Thyroid gland (tissue), 4 donors: Measurements from ENCODE around the gene TP73.

ENCODE experiments used
- CTCF ChIP-seq, 6 experiments: fragments of 200-600 bp in 3 of 6; fragments of 450-650 bp in 3 of 6; sonication (generic) in 3 of 6; IDR thresholded peaks; one replicate each; pipeline ENCODE4 v1.5.1; 2016 to 2019; ENCODE audit warnings: antibody characterized with exemption in 6 of 6, mild to moderate bottlenecking in 2 of 6, inconsistent platforms in 1 of 6, moderate library complexity in 1 of 6
- POLR2A ChIP-seq, 2 donors: fragments of 450-650 bp; IDR thresholded peaks; one replicate each; pipeline ENCODE4 v1.6.1; 2017; ENCODE audit warnings: antibody characterized with exemption in 2 of 2, mild to moderate bottlenecking in 2 of 2, moderate library complexity in 1 of 2

- TF ChIP-seq CTCF (IDR thresholded peaks at IDR 0.05): no peak
- TF ChIP-seq POLR2A (IDR thresholded peaks at IDR 0.05): no peak
Measured at GRCh38 chr1:3744646-3745045, 92.3 kb downstream of the TP73 start.
